Measurements from ENCODE around the gene MARCO.

DNA sequence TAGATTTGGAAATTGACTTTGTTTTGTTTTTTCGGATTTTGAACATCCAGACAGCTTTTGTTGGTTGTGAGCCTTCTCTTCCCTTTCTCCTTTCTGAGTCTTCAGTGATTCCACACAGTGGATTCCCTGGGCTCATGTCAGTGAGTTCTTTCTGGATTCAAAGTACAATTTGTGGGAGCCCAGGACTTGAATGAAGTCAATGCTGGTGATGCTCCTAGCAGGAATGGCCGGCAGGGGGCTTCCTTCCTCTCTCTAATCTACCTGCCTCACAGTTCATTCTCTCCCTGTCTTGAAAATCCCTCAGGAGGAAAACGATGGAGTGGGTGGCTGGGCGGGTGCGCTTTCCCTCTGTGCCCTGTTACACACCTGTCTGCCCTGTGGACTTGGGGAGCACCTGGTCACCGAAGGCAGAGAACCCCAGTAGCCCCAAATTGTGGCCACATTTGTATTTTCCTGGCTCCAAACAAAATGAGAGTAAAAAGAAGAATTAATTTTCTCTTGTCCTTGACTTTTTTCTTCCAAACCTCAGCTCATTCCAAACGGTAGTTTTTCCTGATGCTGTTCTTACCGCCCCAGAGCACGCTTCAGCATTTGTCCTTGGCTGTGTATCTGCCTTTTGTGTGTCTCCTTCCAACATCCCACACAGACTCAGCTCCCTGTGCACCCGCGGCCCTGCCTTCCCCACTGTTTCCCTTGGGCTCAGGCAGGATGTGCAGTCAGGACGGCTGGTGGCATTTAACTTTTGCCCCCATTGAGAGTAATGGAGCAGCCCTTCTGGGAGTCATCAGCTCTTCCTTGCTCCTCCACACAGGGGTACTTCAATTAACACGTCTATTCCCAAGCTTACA, 86.6 kb downstream of the MARCO start:
- TF ChIP-seq CBX3 (IDR thresholded peaks at IDR 0.05; ENCODE audit: low read depth) (no peak), ZNF274 (IDR thresholded peaks at IDR 0.05; ENCODE audit: low read depth, low read length) (no peak), TCF7L2 (IDR thresholded peaks at IDR 0.05; ENCODE audit: borderline replicate concordance, extremely low read depth, insufficient read depth, insufficient read length) (no peak), POLR2A (IDR thresholded peaks at IDR 0.05; ENCODE audit: borderline replicate concordance, extremely low read depth, insufficient read depth, insufficient read length) (no peak), EZH2phosphoT487 (IDR thresholded peaks at IDR 0.05; ENCODE audit: borderline replicate concordance) (no peak), EZH2 (IDR thresholded peaks at IDR 0.05) (no peak), SP1 (IDR thresholded peaks at IDR 0.05; ENCODE audit: low read depth) (no peak), REST (IDR thresholded peaks at IDR 0.05; ENCODE audit: low read depth) (no peak), RAD21 (IDR thresholded peaks at IDR 0.05; ENCODE audit: low read depth) (peak; percentile 76)
- TF ChIP-seq, protein P1, sequence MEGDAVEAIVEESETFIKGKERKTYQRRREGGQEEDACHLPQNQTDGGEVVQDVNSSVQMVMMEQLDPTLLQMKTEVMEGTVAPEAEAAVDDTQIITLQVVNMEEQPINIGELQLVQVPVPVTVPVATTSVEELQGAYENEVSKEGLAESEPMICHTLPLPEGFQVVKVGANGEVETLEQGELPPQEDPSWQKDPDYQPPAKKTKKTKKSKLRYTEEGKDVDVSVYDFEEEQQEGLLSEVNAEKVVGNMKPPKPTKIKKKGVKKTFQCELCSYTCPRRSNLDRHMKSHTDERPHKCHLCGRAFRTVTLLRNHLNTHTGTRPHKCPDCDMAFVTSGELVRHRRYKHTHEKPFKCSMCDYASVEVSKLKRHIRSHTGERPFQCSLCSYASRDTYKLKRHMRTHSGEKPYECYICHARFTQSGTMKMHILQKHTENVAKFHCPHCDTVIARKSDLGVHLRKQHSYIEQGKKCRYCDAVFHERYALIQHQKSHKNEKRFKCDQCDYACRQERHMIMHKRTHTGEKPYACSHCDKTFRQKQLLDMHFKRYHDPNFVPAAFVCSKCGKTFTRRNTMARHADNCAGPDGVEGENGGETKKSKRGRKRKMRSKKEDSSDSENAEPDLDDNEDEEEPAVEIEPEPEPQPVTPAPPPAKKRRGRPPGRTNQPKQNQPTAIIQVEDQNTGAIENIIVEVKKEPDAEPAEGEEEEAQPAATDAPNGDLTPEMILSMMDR (IDR thresholded peaks at IDR 0.05 in 2 of 3, conservative IDR thresholded peaks at IDR 0.05 in 1 of 3; ENCODE audit: borderline replicate concordance in 1 of 3, insufficient read depth in 1 of 3, low read depth in 2 of 3, low read length in 2 of 3): peak; percentile 63 to 78 (median 69); a peak in 5 of 6 replicates

Measured in HCT116 (cell line).